ENCODE data around the gene CD6.
A peak's percentile ranks its signal among the peaks of the same experiment; 100 is the strongest.

The CD6 gene

GRCh38 chr11:60971520-60971919 lies at the start of gene CD6:
Gene CD6, plus strand, starts transcription at chr11:60971680. Its CDS starts 186 bp downstream, at chr11:60971866.
- peak; percentile 66 for DNase-seq

- DNase-seq: no peak
Measured at GRCh38 chr11:60921777-60922335, 49.6 kb upstream of the CD6 start.

- DNase-seq: no peak
Measured at GRCh38 chr11:60922906-60923305, 48.6 kb upstream of the CD6 start.

GRCh38 chr11:60923326-60923725 lies 48.2 kb upstream of the CD6 start:
- no peak for DNase-seq

GRCh38 chr11:60923800-60924109 lies 47.7 kb upstream of the CD6 start:
- DNase-seq: no peak

- DNase-seq: peak; percentile 22
Measured at GRCh38 chr11:60924110-60924905, 47.2 kb upstream of the CD6 start, which contains the start of gene TMEM132A. Gene TMEM132A, plus strand, starts transcription at chr11:60924460. Its CDS starts 174 bp downstream, at chr11:60924634.

GRCh38 chr11:60924906-60925853 lies 46.3 kb upstream of the CD6 start:
- no peak for DNase-seq

GRCh38 chr11:60925868-60926267 lies 45.6 kb upstream of the CD6 start:
- no peak for DNase-seq

GRCh38 chr11:60926500-60926899 lies 45.0 kb upstream of the CD6 start:
- no peak for DNase-seq

GRCh38 chr11:60927061-60927592 lies 44.4 kb upstream of the CD6 start:
- no peak for DNase-seq

- no peak for DNase-seq
Measured at GRCh38 chr11:60927600-60927999, 43.9 kb upstream of the CD6 start.

- DNase-seq: no peak
Measured at GRCh38 chr11:60928563-60929001, 42.9 kb upstream of the CD6 start.

GRCh38 chr11:60929764-60930163 lies 41.7 kb upstream of the CD6 start:
- DNase-seq: no peak

- DNase-seq: no peak
Measured at GRCh38 chr11:60930394-60930793, 41.1 kb upstream of the CD6 start.

GRCh38 chr11:60931917-60932316 lies 39.6 kb upstream of the CD6 start:
- DNase-seq: no peak

- no peak for DNase-seq
Measured at GRCh38 chr11:60932605-60933356, 38.7 kb upstream of the CD6 start.

- no peak for DNase-seq
Measured at GRCh38 chr11:60933416-60934123, 37.9 kb upstream of the CD6 start.

- no peak for DNase-seq
Measured at GRCh38 chr11:60934124-60934789, 37.2 kb upstream of the CD6 start.

- no peak for DNase-seq
Measured at GRCh38 chr11:60934790-60935605, 36.5 kb upstream of the CD6 start.
